Dermis blood vessel endothelial cell (primary cell): ENCODE data around the gene MAP4K2. TPM values are rescaled to one million over a fixed set of nuclear protein-coding genes. Genes with fewer than 3 reads are reported as not detected.

Source experiments
- DNase-seq: peaks from one replicate; pipeline ENCODE4 v3.0.0; 2010
- total RNA-seq: library from RNA; depleted of rRNA; stranded (reverse); fragments of >200 nt; gene quantifications from 2 replicates; pipeline ENCODE4 v1.2.3, GENCODE V29; 2014

The MAP4K2 gene
- total RNA-seq, 1 donor from 2014 or later = 46.1 TPM

DNA sequence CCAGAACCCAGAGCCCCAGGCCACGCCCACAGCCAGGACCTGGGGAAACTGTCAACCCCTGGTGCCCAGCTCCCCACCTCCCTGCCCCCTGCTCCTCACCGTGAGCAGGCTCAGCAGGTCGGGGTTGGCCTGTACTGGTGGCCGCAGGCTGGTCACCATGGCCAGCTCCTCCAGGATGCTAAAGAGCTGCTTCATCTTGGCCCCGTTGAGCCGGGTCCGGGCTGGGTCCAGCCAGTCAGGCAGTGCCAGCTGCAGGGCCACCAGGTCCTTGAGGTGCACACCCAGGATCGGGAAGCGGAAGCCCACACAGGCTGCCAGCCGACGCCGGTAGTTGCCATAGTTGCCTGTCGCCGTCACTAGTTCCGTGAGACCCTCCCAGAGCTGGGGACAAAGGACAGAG is 66.4 kb downstream of the MAP4K2 start:
- no peak for DNase-seq

DNA sequence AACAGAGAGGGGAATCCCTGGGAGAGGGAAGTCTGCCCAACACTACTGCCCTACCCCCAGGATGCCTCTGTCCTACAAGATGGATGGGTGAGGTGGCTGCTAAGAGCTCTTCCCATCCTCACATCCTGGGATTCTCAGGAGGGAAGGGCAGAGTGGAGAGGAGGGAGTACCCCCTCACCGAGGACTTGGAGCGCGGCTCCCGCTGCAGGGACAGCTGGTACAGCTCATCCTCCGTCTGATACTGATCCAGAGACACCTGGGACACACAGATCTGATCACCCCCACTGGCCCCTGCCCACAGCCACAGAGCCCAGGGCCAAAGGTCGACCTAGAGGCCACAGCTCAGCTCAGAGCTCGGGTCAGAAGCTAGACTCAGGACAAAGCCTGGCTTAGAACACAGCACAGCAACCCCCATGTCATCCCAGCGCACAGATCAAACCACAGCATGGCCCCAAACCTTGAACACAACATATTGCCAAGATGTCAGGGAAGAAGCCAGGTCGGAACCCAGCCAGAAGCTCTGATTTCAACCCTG is 67.2 kb downstream of the MAP4K2 start:
- DNase-seq = no peak

Other genes starting within 250 kb of the MAP4K2 start
- gene SLC22A11, start 247.3 kb downstream of the MAP4K2 start, total RNA-seq = not detected in 2 replicates
- not detected in 2 replicates for gene SLC22A12, start 212.0 kb downstream of the MAP4K2 start, total RNA-seq
- gene NRXN2, start 80.0 kb downstream of the MAP4K2 start, total RNA-seq = not detected in 2 replicates
- 2.0 and 2.9 TPM in 2 replicates for gene RASGRP2, start 59.1 kb downstream of the MAP4K2 start, total RNA-seq
- gene PYGM, start 43.2 kb downstream of the MAP4K2 start, total RNA-seq = 0.23 and 0.34 TPM in 2 replicates
- gene SF1, start 24.7 kb downstream of the MAP4K2 start, total RNA-seq = 104 and 116 TPM in 2 replicates
- 20.1 and 38.7 TPM in 2 replicates for gene MEN1, start 7.3 kb upstream of the MAP4K2 start, total RNA-seq
- gene CDC42BPG, start 41.4 kb upstream of the MAP4K2 start, total RNA-seq = 0.34 and 0.37 TPM in 2 replicates
- gene EHD1, start 75.4 kb upstream of the MAP4K2 start, total RNA-seq = 75.9 and 125 TPM in 2 replicates
- gene ATG2A, start 114.0 kb upstream of the MAP4K2 start, total RNA-seq = 17.7 and 24.8 TPM in 2 replicates
- gene PPP2R5B, start 121.5 kb upstream of the MAP4K2 start, total RNA-seq = 14.1 and 15.0 TPM in 2 replicates
- gene GPHA2, start 132.7 kb upstream of the MAP4K2 start, total RNA-seq = not detected in 2 replicates
- gene MAJIN, start 168.9 kb upstream of the MAP4K2 start, total RNA-seq = 0.17 TPM in 1 of 2 replicates, not detected in the other
- gene BATF2, start 193.8 kb upstream of the MAP4K2 start, total RNA-seq = 0.34 and 1.1 TPM in 2 replicates
- 144 and 145 TPM in 2 replicates for gene ARL2, start 210.9 kb upstream of the MAP4K2 start, total RNA-seq
- gene SNX15, start 224.2 kb upstream of the MAP4K2 start, total RNA-seq = 13.1 and 16.5 TPM in 2 replicates
- 12.4 and 16.0 TPM in 2 replicates for gene SAC3D1, start 238.0 kb upstream of the MAP4K2 start, total RNA-seq